Measurements from ENCODE around the gene A4GALT.

The A4GALT gene

DNA sequence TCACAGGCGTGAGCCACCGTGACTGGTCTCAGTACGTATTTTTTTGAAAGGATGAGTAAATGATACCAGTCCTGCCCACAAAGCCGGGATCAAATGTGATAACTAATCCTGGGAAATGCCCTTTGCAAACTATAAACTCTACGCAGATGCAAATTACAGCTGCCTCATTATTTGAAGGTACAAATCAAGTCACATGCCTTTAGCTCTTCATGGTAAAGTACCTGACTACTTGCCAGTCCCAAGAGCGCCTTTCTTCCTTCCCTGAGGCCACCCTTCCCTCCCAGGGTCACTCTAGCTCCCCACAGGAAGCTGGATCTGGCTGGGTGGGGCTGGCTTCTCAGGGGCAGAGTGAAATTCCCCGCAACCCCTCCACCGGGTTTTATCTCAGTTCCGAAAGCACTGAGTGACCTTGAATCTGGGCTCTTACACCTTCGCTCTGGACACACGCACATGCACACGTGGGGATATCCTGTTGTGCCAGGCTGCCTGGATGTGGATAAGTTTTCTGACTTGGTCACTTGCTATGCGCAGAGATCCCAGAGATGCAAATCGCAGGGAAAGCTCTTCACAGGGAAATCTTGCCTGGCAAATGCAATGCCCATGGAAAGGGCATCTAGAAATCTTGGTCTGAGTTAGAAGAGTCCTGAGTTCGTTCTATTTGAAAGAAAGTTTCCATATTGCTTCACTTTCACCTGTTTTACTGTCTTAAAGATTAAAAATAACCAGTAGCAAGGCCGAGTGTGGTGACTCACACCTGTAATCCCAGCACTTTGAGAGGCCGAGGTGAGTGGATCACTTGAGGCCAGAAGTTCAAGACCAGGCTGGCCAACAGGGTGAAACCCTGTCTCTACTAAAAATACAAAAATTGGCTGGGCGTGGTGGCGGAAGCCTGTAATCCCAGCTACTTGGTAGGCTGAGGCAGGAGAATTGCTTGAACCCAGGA, 8.5 kb downstream of the A4GALT start:
- Histone ChIP-seq H3K4me3 (ENCODE audit: low read length, poor library complexity, severe bottlenecking) (no peak overlapping the region), H3K36me3 (ENCODE audit: insufficient read depth, low read length) (no peaks in the 10 kb centered on the region), H3K79me2 (ENCODE audit: insufficient read depth, low read length) (no peaks in the 10 kb centered on the region), H3K9me3 (ENCODE audit: insufficient read depth, low read depth, low read length) (no peaks in the 10 kb centered on the region), H3K9ac (ENCODE audit: low read depth, low read length, poor library complexity, severe bottlenecking) (no peak overlapping the region), H4K20me1 (ENCODE audit: insufficient read depth, low read length, poor library complexity, severe bottlenecking) (no peaks in the 10 kb centered on the region), H3K4me1 (ENCODE audit: insufficient read depth, low read length, poor library complexity, severe bottlenecking) (peaks cover 8% of the 10 kb centered on the region), H3K27me3 (ENCODE audit: insufficient read depth, low read length, poor library complexity, severe bottlenecking) (no peaks in the 10 kb centered on the region), H3K9me2 (replicated peaks; ENCODE audit: low read depth, low read length) (no peaks in the 10 kb centered on the region), H2AFZ (ENCODE audit: low read length) (no peak overlapping the region), H3F3A (ENCODE audit: low read depth) (no peaks in the 10 kb centered on the region), H3K4me2 (ENCODE audit: low read depth, low read length, poor library complexity, severe bottlenecking) (no peak overlapping the region)
- TF ChIP-seq EZH2phosphoT487 (IDR thresholded peaks at IDR 0.05; ENCODE audit: borderline replicate concordance), result no peak
- TF ChIP-seq, protein P1, sequence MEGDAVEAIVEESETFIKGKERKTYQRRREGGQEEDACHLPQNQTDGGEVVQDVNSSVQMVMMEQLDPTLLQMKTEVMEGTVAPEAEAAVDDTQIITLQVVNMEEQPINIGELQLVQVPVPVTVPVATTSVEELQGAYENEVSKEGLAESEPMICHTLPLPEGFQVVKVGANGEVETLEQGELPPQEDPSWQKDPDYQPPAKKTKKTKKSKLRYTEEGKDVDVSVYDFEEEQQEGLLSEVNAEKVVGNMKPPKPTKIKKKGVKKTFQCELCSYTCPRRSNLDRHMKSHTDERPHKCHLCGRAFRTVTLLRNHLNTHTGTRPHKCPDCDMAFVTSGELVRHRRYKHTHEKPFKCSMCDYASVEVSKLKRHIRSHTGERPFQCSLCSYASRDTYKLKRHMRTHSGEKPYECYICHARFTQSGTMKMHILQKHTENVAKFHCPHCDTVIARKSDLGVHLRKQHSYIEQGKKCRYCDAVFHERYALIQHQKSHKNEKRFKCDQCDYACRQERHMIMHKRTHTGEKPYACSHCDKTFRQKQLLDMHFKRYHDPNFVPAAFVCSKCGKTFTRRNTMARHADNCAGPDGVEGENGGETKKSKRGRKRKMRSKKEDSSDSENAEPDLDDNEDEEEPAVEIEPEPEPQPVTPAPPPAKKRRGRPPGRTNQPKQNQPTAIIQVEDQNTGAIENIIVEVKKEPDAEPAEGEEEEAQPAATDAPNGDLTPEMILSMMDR (conservative IDR thresholded peaks at IDR 0.05; ENCODE audit: low read length), result no peak

DNA sequence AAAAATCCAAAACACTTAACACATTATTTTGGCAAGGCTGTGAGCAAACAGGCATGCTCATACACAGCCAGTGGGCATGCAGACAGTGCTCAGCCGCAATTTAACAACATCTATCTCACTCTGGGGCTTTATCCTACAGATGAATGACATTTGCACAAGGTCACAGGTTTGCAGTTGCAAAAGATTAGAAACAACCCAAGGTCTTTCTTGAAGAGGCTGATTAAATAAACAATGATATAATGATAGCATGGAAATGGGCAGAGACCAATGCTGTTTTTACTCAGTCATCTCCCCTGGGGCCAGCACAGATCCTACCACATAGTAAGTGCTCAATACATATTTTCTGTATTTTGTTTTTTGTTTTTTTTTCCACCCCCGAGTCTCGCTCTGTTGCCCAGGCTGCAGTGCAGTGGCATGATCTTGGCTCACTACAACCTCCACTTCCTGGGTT, 9.4 kb downstream of the A4GALT start:
- Histone ChIP-seq H3F3A (ENCODE audit: low read depth) (no peaks in the 10 kb centered on the region), H2AFZ (ENCODE audit: low read length) (no peak overlapping the region), H3K9me3 (ENCODE audit: insufficient read depth, low read depth, low read length) (no peaks in the 10 kb centered on the region), H3K9ac (ENCODE audit: low read depth, low read length, poor library complexity, severe bottlenecking) (no peak overlapping the region), H3K4me2 (ENCODE audit: low read depth, low read length, poor library complexity, severe bottlenecking) (no peak overlapping the region), H3K79me2 (ENCODE audit: insufficient read depth, low read length) (no peaks in the 10 kb centered on the region), H3K4me3 (ENCODE audit: low read length, poor library complexity, severe bottlenecking) (no peak overlapping the region), H3K4me1 (ENCODE audit: insufficient read depth, low read length, poor library complexity, severe bottlenecking) (no peaks in the 10 kb centered on the region), H3K27me3 (ENCODE audit: insufficient read depth, low read length, poor library complexity, severe bottlenecking) (no peaks in the 10 kb centered on the region), H4K20me1 (ENCODE audit: insufficient read depth, low read length, poor library complexity, severe bottlenecking) (no peaks in the 10 kb centered on the region), H3K36me3 (ENCODE audit: insufficient read depth, low read length) (no peaks in the 10 kb centered on the region), H3K9me2 (replicated peaks; ENCODE audit: low read depth, low read length) (no peaks in the 10 kb centered on the region)
- no peak for TF ChIP-seq EZH2phosphoT487 (IDR thresholded peaks at IDR 0.05; ENCODE audit: borderline replicate concordance)
- TF ChIP-seq, protein P1 (conservative IDR thresholded peaks at IDR 0.05; ENCODE audit: low read length), result no peak

DNA sequence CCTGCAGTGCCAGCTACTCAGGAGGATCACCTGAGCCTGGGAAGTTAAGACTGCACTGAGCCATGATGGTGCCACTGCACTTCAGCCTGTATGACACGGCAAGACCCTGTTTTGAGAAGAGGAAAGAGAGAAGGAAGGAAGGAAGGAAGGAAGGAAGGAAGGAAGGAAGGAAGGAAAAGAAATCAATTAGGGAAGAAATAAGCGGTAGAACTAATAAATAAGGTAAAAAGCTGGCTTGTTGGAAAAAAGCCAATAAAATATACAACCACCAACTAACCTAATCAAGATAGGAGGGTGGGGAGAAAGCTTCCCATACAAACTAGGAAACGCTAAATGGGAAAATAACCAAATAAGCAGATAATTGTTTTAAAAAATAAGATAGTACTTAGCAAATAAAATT, 12.3 kb downstream of the A4GALT start:
- no peak overlapping the region for H3K4me2 ChIP-seq (ENCODE audit: low read depth, low read length, poor library complexity, severe bottlenecking)
- TF ChIP-seq, protein P1 (conservative IDR thresholded peaks at IDR 0.05; ENCODE audit: low read length), result no peak
- TF ChIP-seq EZH2phosphoT487 (IDR thresholded peaks at IDR 0.05; ENCODE audit: borderline replicate concordance), result no peak
- no peaks in the 10 kb centered on the region for H3K36me3 ChIP-seq (ENCODE audit: insufficient read depth, low read length)

More for the DNA sequence above, 12.3 kb downstream of the A4GALT start:
- no peaks in the 10 kb centered on the region for H3K9me2 ChIP-seq (replicated peaks; ENCODE audit: low read depth, low read length)
- H3K27me3 ChIP-seq (ENCODE audit: insufficient read depth, low read length, poor library complexity, severe bottlenecking), result no peaks in the 10 kb centered on the region
- no peaks in the 10 kb centered on the region for H3F3A ChIP-seq (ENCODE audit: low read depth)
- H3K9me3 ChIP-seq (ENCODE audit: insufficient read depth, low read depth, low read length), result no peaks in the 10 kb centered on the region
- no peaks in the 10 kb centered on the region for H3K4me1 ChIP-seq (ENCODE audit: insufficient read depth, low read length, poor library complexity, severe bottlenecking)
- H3K4me3 ChIP-seq (ENCODE audit: low read length, poor library complexity, severe bottlenecking), result no peak overlapping the region
- H3K79me2 ChIP-seq (ENCODE audit: insufficient read depth, low read length), result no peaks in the 10 kb centered on the region
- no peak overlapping the region for H2AFZ ChIP-seq (ENCODE audit: low read length)
- H4K20me1 ChIP-seq (ENCODE audit: insufficient read depth, low read length, poor library complexity, severe bottlenecking), result no peaks in the 10 kb centered on the region
- no peak overlapping the region for H3K9ac ChIP-seq (ENCODE audit: low read depth, low read length, poor library complexity, severe bottlenecking)

All from Loucy (cell line).